ENCODE measurements around the gene CORO1C. TPM values are rescaled to one million over a fixed set of nuclear protein-coding genes. Genes with fewer than 3 reads are reported as not detected.

Gene CORO1C
- total RNA-seq, 1 donor from 2014 or later: 76.4 TPM

DNA sequence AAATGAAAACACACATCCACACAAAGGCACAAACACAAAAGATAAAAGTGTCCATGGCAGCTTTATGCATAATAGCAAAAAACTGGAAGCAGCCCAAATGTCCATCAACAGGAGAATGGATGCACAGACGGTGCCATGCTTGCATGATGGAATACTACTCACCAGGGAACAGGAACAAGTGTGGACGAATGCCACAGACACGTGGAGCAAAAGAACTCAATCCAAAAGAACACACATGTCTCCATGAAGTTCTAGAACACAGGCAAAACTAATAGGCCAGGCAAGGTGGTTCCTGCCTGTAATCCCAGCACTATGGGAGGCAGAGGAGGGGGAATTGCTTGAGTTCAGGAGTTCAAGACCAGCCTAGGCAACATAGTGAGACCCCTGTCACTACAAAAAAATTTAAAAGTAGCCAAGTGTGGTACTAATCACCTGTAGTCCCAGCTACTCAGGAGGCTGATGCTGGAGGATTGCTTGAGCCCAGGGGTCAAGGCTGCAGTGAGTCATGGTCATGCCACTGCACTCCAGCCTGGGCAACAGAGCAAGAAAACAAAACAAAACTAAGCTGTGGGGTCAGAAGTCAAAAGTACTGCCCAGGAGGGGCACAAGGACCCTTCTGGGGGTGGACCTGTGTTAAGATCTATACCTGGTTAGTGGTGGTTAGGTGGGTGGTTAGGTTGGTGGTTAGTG, 126.2 kb downstream of the CORO1C start:
- ATAC-seq: no peak
- intact Hi-C loops (cut with DNase I): no loop called here
- DNase-seq (ENCODE audit: missing footprints): no peak

DNA sequence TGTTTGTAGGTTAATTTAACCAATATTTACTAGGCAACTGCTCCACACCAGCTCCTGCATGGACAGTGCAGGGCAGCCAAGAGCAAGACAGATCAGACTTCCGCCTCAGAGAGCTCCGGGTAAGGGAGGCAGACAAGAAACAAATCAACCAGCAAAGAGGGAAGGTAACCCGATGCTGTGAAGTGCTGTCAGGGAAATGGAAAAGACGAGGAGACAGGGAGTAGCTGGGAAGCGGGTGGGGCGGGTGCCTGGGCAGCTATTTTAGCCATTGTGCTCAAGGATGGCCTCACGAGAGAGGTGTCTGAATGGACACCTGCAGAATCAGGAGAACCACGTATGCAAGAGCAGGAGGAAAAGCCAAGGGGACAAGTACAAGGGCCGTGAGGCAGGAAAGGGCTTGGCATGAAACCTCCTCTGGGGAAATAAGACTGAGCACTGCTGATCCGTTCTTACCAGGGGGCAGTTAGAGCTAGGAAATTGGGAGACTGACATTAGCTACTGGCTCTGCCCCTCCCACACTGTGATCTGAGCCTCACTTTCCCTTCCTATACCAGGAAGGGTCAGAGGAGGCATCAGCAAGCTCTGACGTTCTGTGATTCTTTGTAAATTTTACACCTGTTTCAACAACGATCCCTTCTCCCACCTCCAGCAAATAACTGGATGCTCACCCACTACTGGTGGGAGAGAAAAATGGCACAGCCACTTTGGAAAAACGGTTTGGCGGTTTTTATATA, 126.9 kb downstream of the CORO1C start:
- no peak for ATAC-seq
- intact Hi-C loops (cut with DNase I): no loop called here
- no peak for DNase-seq (ENCODE audit: missing footprints)

DNA sequence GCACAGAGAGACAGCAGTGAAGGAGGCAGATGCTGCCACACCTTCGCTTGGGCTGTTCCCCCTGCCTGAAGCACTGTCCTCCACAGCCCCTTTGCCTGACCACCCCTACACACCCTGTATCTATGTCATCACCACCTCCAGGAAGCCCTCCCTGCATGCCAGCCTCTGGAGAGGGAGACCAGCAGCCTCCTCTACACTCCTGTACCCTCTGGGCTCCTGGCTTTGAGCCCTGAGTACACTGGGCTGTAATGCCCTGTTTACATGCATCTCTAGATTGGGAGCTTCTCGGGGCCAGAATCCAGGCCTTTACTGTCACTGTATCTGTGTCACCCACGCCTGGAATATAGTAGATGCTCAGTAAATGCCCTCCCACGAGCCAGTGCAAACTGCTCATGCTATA, 127.6 kb downstream of the CORO1C start:
- intact Hi-C loops (cut with DNase I): no loop called here
- DNase-seq (ENCODE audit: missing footprints): no peak
- no peak for ATAC-seq

DNA sequence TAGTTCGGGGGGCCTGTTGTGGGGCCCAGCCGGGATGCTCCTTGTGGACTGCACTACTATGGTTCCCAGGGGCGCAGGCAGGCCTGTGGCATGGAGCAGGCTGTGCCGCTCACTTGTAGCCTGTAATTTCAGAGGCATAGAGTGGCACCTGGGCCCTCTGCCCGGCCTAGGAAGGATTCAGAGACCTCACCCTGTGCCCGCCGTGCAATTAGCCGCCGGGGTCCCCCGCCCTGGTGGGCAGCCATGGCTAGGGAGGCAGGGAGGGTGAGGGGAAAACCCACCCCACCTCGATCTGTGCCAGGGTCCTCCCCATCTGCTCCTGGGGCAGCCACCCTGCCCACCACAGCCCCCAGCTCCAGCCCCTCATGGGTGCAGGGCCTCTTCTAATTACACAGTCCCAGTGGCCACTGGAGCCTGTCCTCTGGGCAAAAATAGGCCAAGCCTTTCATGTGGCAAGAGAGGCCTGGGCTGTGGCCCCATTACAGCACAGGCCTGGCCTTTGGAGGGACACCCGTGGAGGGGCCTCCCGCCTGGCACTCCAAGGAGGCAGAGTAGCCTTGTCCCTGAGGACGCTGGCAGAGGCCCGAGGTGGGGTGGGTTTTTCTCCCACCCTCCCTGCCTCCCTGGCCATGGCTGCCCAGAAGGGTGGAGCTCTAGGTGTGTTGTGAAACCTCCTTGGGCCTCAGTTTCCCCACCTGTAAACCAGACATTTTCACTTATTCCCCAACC, 128.2 kb downstream of the CORO1C start:
- DNase-seq (ENCODE audit: missing footprints) (no peak), ATAC-seq (no peak)
- intact Hi-C loops (cut with DNase I): no loop called here

DNA sequence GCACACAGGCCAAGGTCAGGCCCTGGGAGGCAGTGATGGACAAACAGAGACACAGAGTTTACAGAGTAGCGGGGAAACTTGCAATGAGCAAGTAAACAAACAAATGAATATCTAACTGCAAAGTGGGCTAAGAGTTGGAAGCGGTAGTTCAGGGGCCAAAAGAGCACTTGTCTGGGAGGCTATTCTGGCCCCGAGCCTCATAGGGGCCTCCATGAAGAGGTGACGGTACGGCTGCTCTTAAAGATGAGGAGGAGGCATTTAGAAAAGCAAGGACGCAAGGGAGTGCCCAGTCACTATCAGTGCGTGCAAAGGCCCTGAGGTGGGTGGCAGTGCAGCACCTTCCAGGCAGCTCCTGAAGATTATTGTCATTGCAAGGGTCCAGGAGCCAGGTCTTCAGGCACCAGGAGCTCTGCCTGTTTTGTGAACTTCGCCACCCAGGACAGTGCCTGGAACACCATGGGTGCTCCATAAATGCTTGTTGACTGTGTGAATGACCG, 129.1 kb downstream of the CORO1C start:
- DNase-seq (ENCODE audit: missing footprints): no peak
- no peak for ATAC-seq
- intact Hi-C loops (cut with DNase I): no loop called here

DNA sequence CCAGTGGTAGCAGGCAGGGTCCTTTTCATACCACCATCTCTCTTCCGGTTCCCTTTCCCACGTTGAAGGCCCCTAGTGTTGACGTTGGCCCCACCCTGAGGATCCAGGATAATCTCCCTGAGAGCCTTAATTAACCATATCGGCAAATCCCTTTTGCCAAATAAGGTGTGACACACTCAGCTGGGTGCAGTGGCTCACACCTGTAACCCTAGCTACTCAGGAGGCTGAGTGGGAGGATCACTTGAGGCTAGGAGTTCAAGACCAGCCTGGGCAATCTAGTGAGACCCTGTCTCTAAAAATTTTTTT, 130.7 kb downstream of the CORO1C start:
- DNase-seq (ENCODE audit: missing footprints) (no peak), ATAC-seq (no peak)
- intact Hi-C loops (cut with DNase I): no loop called here

DNA sequence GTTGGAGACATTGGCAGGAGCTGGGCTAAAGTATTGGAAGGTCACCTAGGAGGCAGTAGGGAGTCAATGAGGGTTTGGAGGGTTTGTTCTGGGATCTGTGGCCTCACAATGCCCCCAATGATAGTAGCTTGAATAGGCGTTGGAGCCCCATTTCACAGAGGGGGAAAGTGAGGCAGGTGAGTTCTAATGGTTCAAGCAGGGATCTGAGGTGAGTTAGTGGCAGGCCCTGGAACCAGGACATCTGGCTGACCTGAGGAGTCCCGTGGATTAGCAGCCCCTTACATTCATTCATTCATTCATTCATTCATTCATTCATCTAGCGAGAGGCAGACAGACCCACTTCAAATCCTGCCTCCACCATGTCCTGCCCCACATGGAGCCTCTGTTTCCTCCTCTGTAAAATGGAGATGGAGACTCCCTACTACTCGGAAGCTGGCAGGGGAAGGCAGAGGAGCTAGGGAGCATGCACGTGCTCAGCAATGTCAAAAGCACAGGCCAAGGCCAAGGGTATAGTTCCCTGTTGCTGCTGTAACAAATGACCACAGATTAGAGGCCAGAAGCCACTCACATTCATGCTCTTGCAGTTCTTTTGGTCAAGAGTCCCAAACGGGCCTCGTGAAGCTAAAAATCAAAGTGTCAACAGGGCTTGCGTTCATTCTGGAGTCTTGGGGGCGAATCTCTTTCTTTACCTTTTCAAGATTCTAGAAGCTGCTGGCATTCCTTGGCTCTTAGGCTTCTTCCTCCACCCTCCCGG, 131.2 kb downstream of the CORO1C start:
- ATAC-seq (no peak), DNase-seq (ENCODE audit: missing footprints) (no peak)
- intact Hi-C loops (cut with DNase I): no loop called here

DNA sequence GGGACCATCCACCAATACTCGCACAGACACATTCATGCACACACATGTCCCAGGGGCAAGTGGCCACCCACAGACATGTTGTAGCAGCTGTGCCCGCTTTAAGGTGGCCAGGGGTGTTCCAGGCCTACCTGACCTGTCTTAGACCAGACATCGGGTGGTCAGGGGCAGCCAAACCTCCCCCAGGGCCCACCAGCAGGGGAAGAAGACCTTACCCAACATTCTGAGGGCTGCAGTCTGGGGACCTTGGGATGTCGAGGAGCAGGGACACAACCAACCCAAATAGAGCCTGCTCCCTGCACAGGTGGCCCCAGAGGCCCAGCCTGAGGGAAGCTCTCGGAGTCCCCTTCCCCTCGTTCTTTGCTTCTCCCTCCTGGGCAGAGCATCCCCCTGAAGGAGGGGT, 131.8 kb downstream of the CORO1C start:
- DNase-seq (ENCODE audit: missing footprints): no peak
- ATAC-seq: no peak
- intact Hi-C loops (cut with DNase I): no loop called here

DNA sequence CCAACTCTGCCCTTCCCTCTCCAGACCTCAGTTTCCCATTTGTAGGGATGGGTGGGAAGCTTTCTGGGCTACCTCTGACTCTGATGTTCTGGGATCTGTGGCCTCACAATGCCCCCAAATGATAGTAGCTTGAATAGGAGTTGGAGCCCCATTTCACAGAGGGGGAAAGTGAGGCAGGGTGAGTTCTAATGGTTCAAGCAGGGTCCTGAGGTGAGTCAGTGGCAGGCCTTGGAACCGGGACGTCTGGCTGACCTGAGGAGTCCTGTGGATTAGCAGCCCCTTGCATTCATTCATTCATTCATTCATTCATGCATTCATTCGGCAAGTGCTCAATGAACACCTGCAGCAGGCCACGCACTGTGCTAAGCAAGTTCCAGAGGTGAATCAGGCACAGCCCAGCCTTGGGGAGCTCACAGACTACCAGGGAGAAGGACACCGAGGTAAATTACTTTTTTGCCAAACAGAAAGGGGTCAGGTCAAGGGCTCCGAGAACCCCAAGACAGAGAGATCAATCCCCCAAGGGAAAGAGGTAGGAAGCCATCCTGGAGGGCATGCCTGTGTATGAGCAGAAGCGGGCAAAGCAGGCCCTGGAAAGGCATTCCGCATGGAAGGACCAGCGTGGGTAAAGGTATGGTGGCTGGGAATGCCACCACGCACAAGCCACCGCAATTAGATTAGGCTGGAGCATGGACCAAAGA, 132.6 kb downstream of the CORO1C start:
- intact Hi-C loops (cut with DNase I): no loop called here
- no peak for DNase-seq (ENCODE audit: missing footprints)
- no peak for ATAC-seq

DNA sequence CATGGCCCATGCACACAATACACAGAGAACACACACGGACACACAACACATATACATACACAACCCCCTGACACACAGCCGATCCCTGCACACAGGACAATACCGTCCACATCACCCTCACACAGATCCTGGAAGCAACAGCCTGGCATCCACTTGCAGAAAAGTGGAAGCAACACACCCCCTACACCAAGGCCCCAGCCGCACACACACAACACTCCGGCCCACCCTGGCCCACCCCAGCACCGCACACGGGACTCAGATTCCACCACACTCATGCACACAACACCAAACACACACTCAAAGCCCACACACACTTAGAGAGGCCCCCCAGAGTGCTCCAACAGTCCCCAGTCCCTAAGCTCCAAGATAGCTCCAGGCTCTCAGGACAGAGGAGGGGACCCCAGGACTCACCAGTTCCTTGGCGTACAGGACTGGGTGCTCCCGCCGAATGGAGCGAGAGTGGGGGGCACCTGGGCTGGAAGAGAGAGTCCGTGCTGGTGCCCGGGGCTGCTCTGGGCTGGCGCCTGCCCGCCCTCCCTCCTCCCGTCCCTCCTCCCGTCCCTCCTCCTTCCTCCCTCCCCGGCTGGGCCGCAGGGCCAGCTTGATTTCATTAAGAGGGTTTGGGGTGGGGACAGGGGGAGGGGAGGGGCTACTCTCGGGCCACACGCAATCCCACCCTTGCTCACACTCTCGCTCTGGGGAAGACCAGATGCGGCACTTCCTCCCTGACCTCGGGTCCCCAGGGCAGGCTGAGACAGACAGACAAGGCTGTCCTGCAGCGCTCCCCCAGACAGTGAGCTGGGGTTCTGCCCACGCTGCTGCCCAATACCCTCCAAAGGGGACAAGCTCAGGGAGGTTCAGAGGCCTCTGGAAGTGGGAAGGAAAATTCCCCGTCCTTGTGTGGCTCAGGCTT, 133.5 kb downstream of the CORO1C start, which contains the start of gene TMEM119:
TMEM119 (minus strand) TSS at position 526 of the 913 bp plus-strand sequence. CDS start 5,701 bp downstream, outside the sequence.
- peak; percentile 76 for DNase-seq (ENCODE audit: missing footprints)
- intact Hi-C loops (cut with DNase I): no loop called here
- ATAC-seq: peak; percentile 63

DNA sequence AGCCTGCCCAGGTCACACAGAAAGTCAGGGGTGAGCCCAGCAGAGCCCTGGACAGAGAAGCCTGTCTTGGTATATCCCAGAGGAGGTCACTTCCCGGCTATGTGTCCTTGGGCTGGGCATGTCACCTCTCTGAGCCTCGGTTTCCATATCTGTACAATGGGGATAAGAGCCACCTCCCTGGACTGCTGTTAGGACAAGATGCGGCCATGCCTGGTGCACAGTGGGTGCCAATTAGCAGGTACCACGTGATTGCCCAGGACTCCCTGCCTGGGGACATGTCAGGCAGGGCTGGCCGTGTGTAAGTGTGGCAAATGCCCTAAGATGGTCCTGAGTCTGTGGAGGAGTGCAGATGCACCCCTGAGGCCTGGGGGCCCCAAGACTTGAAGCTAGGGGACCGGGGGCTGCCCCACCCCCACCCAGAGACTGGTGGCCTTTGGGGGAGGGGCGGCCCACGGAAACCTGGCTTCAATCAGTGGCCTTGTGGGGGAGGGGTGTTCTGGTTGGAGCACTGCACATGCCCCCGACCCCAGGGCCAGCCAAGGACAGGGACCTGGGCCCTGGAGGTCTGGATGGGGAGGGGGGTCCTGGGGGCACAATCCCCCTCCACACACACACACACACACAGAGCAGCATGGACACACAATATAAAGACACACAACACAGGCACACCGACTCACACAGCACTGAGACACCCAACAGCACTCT, 134.3 kb downstream of the CORO1C start:
- DNase-seq (ENCODE audit: missing footprints) (no peak), ATAC-seq (no peak)
- intact Hi-C loops (cut with DNase I): no loop called here

DNA sequence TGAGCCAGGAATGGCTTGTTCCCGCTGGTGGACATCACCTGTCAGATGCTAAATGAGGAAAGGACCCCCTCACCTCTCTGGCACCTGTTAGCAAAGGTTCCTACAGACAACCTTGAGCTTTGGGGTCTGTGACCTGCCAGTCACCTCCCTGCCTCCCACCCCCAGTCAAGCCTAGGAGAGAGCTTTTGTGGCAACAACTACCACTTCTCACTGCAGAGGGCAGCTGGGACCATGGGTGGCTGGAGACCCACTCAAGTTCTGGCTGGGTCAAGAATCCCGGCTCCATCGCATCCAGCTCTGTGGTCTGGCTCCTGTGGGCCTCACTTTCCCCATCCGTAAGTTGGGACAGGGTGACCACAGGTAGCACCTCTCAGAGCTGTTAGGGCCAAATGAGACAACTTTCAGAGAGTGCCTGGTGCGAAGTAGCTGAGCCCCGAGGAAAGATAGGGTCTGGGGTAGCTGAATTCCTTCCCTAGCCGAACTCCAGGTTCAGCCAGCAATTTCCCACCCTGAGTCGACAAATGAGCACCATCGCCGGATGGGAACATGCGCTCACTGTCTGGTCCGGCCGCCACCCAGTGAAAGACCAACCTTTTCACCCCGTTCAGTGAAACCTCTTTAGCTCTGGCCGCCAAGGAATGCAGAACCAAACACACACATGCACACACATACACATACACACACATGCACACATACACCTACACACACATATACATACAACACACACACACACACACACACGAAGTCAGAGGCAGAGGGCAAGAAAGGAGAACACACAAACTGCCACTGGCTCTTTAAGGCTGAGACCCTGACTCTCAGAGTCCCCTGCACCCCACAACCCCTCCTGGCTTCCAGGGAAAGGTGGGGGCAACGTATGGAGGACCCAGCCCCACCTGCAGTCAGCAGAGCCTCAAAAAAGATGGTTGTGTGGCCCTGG, 135.3 kb downstream of the CORO1C start:
- intact Hi-C loops (cut with DNase I): no loop called here
- DNase-seq (ENCODE audit: missing footprints): no peak
- no peak for ATAC-seq
